Measurements from ENCODE around the gene SLC35E3. TPM values are rescaled to one million over a fixed set of nuclear protein-coding genes. Genes with fewer than 3 reads are reported as not detected.

SLC35E3 gene
- total RNA-seq, 4 donors from 2014 or later: 1.6 to 8.1 (median 4.6) TPM

DNA sequence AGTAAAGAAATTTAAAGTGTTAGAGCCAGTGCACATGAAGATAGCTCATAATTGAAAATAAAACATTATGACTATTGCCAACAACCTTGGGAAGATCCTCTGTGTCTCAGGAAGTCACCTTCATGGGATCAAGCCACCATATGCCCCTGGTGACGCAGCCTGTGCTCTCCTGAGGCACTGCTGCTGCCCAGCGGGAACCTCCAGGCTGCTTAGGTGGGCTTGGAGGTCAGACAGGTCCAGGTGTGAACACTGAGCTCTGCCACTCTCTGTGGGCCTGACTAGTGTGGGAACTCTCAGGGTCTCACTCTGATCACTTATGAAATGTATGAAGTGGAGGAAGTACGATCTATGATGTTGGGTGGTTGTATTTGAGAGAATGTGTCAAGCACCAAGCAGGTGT lies 16.7 kb downstream of the SLC35E3 start:
- Histone ChIP-seq H3K27ac (no peak overlapping the region), H3K36me3 (no peaks in the 10 kb centered on the region), H3K9me3 (no peaks in the 10 kb centered on the region), H3K27me3 (no peaks in the 10 kb centered on the region), H3K4me3 (no peak overlapping the region), H3K4me1 (no peaks in the 10 kb centered on the region)
- 93% methylated on average over 3 of the region's 3 CpGs; no CpG with 5 or more reads in 1 of the 2 donors for WGBS, 2 donors (ENCODE audit: low coverage in 1 of 2)
- in situ Hi-C loops (cut with MboI; ENCODE audit: low pct_ligation_motif_present in 1 of 4, low pct_unique_long_range_greater_than_20kb in 1 of 4, low sequenced_read_pairs in 3 of 4) (no loop called here), intact Hi-C loops (cut with DNase I; ENCODE audit: low total_unique reads) (no loop called here)
- no peak for DNase-seq
- TF ChIP-seq POLR2A (IDR thresholded peaks at IDR 0.05) (no peak), POLR2AphosphoS5 (IDR thresholded peaks at IDR 0.05) (no peak), EP300 (IDR thresholded peaks at IDR 0.05; ENCODE audit: low read depth) (no peak)
- TF ChIP-seq, protein P1, sequence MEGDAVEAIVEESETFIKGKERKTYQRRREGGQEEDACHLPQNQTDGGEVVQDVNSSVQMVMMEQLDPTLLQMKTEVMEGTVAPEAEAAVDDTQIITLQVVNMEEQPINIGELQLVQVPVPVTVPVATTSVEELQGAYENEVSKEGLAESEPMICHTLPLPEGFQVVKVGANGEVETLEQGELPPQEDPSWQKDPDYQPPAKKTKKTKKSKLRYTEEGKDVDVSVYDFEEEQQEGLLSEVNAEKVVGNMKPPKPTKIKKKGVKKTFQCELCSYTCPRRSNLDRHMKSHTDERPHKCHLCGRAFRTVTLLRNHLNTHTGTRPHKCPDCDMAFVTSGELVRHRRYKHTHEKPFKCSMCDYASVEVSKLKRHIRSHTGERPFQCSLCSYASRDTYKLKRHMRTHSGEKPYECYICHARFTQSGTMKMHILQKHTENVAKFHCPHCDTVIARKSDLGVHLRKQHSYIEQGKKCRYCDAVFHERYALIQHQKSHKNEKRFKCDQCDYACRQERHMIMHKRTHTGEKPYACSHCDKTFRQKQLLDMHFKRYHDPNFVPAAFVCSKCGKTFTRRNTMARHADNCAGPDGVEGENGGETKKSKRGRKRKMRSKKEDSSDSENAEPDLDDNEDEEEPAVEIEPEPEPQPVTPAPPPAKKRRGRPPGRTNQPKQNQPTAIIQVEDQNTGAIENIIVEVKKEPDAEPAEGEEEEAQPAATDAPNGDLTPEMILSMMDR (IDR thresholded peaks at IDR 0.05): no peak

DNA sequence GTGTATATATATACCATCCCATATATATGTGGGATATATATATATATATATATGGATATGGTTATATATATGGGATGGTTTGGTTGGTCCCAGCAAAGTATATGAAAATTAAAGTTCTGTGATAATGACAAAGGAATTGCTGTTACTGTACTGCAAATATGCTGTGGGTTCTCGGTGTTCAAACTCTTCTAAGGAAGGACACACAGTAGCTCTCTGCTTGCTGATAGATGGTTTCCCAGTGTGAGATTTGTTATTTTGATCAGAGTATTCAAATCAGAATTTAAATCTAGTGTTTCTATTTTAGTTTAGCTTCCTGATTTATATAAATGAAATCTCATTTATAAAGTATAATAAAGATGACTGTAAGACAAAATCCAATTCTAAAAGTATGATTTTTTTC lies 19.7 kb downstream of the SLC35E3 start:
- no peaks in the 10 kb centered on the region for H3K4me1 ChIP-seq
- no peak for TF ChIP-seq EP300 (IDR thresholded peaks at IDR 0.05; ENCODE audit: low read depth)
- no peak for TF ChIP-seq POLR2AphosphoS5 (IDR thresholded peaks at IDR 0.05)
- TF ChIP-seq, protein P1 (IDR thresholded peaks at IDR 0.05): no peak
- no peak for TF ChIP-seq POLR2A (IDR thresholded peaks at IDR 0.05)
- no peak for DNase-seq
- H3K27ac ChIP-seq: no peak overlapping the region
- no peak overlapping the region for H3K4me3 ChIP-seq
- 78 to 100% methylated on average over 1 of the region's 1 CpG for WGBS, 2 donors (ENCODE audit: low coverage in 1 of 2)
- H3K36me3 ChIP-seq: no peaks in the 10 kb centered on the region
- in situ Hi-C loops (cut with MboI; ENCODE audit: low pct_ligation_motif_present in 1 of 4, low pct_unique_long_range_greater_than_20kb in 1 of 4, low sequenced_read_pairs in 3 of 4) (no loop called here), intact Hi-C loops (cut with DNase I; ENCODE audit: low total_unique reads) (no loop called here)
- H3K27me3 ChIP-seq: no peaks in the 10 kb centered on the region
- H3K9me3 ChIP-seq: no peaks in the 10 kb centered on the region

DNA sequence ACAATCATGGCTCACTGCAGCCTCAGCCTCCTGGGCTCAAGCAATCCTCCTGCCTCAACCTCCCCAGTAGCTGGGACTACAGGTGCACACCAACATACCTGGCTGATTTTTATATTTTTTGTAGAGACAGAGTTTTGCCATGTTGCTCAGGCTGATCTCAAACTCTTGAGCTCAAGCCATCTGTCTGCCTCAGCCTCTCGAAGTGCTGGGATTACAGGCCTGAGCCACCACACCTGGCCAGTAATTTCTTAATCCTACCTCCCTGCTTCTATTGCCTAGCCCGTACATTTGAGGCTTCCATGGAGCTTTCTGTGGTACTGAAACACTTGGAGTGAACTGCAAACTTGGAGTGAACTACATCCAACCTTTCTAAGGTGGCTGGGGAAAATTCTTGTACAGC lies 20.7 kb downstream of the SLC35E3 start:
- intact Hi-C loops (cut with DNase I; ENCODE audit: low total_unique reads): no loop called here
- in situ Hi-C loops (cut with MboI; ENCODE audit: low pct_ligation_motif_present in 1 of 4, low pct_unique_long_range_greater_than_20kb in 1 of 4, low sequenced_read_pairs in 3 of 4): no loop called here
- H3K9me3 ChIP-seq: no peaks in the 10 kb centered on the region
- TF ChIP-seq POLR2AphosphoS5 (IDR thresholded peaks at IDR 0.05) (no peak), EP300 (IDR thresholded peaks at IDR 0.05; ENCODE audit: low read depth) (no peak), POLR2A (IDR thresholded peaks at IDR 0.05) (no peak)
- TF ChIP-seq, protein P1 (IDR thresholded peaks at IDR 0.05): no peak
- H3K36me3 ChIP-seq: no peaks in the 10 kb centered on the region
- H3K4me3 ChIP-seq: no peak overlapping the region
- no peak overlapping the region for H3K27ac ChIP-seq
- 80 to 93% methylated on average over 1 to 2 of the region's 2 CpGs for WGBS, 2 donors (ENCODE audit: low coverage in 1 of 2)
- DNase-seq: no peak
- H3K4me1 ChIP-seq: no peaks in the 10 kb centered on the region
- no peaks in the 10 kb centered on the region for H3K27me3 ChIP-seq

DNA sequence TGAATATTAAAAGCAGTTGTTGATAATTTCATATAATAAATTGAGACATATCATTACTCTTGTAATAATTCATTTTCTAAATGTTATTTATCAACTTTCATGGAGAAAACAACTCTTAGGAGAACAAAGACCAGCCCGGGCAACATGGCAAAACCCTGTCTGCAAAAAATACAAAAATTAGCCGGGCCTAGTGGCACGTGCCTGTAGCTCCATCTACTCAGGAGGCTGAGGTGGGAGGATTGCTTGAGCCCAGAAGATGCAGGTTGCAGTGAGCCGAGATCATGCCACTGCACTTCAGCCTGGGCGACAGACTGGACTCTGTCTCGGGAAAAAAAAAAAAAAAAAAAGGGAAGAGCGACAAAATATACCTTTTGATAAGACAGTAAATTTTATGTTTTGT lies 21.2 kb downstream of the SLC35E3 start:
- DNase-seq: no peak
- no peak overlapping the region for H3K27ac ChIP-seq
- no peaks in the 10 kb centered on the region for H3K27me3 ChIP-seq
- H3K9me3 ChIP-seq: no peaks in the 10 kb centered on the region
- in situ Hi-C loops (cut with MboI; ENCODE audit: low pct_ligation_motif_present in 1 of 4, low pct_unique_long_range_greater_than_20kb in 1 of 4, low sequenced_read_pairs in 3 of 4): no loop called here
- intact Hi-C loops (cut with DNase I; ENCODE audit: low total_unique reads): no loop called here
- TF ChIP-seq EP300 (IDR thresholded peaks at IDR 0.05; ENCODE audit: low read depth) (no peak), POLR2A (IDR thresholded peaks at IDR 0.05) (no peak), POLR2AphosphoS5 (IDR thresholded peaks at IDR 0.05) (no peak)
- TF ChIP-seq, protein P1 (IDR thresholded peaks at IDR 0.05): no peak
- H3K36me3 ChIP-seq: no peaks in the 10 kb centered on the region
- H3K4me3 ChIP-seq: no peak overlapping the region
- WGBS, 2 donors (ENCODE audit: low coverage in 1 of 2): 78 to 90% methylated on average over 5 to 7 of the region's 7 CpGs
- no peaks in the 10 kb centered on the region for H3K4me1 ChIP-seq

Data from transverse colon (tissue), 4 donors.